WTC11 (cell line): ENCODE measurements around the gene ETV3. TPM values are rescaled to one million over a fixed set of nuclear protein-coding genes. Genes with fewer than 3 reads are reported as not detected.

ENCODE experiments used
- ATAC-seq: fragments of 200-7000 bp; cut with Tn5 transposase; 2 replicates; pipeline ENCODE4 v1.10.0; 2021; ENCODE audit warnings: mild to moderate bottlenecking, moderate library complexity
- CTCF ChIA-PET: fragments of 300-600 bp; sonication (Branson Sonifier 250); formaldehyde crosslinking; loops from one replicate; lab custom pipeline; 2021; ENCODE audit warnings: antibody characterized with exemption; lab: Charles Lee
- POLR2A ChIA-PET: fragments of 350-600 bp; sonication (Branson Sonifier 250); formaldehyde crosslinking; loops from one replicate; lab custom pipeline; 2021; ENCODE audit warnings: antibody characterized with exemption; lab: Charles Lee
- DNase-seq: peaks from one replicate; pipeline ENCODE4 v3.0.0; 2021; ENCODE audit warnings: low spot score
- H3K27ac Mint-ChIP-seq: 2 replicates; pipeline ENCODE4 v1.8.0; 2021; ENCODE audit warnings: mixed read lengths
- H3K27me3 Mint-ChIP-seq: 2 replicates; pipeline ENCODE4 v1.8.0; 2021; ENCODE audit warnings: low read depth, mild to moderate bottlenecking, moderate library complexity, mixed read lengths
- H3K36me3 Mint-ChIP-seq: 2 replicates; pipeline ENCODE4 v1.8.0; 2021; ENCODE audit warnings: mixed read lengths
- H3K4me1 Mint-ChIP-seq: 2 replicates; pipeline ENCODE4 v1.8.0; 2022; ENCODE audit warnings: mixed read lengths
- H3K4me3 Mint-ChIP-seq: 2 replicates; pipeline ENCODE4 v1.8.0; 2021; ENCODE audit warnings: mild to moderate bottlenecking, moderate library complexity, mixed read lengths
- H3K9me3 Mint-ChIP-seq: 2 replicates; pipeline ENCODE4 v1.8.0; 2021; ENCODE audit warnings: mixed read lengths
- FOXJ3 ChIP-seq: sonication (generic); formaldehyde crosslinking; IDR thresholded peaks from 2 replicates; pipeline ENCODE4 v1.9.0; 2021; ENCODE audit warnings: missing genetic modification reagents, mild to moderate bottlenecking, borderline replicate concordance
- FOXK1 ChIP-seq: sonication (generic); formaldehyde crosslinking; IDR thresholded peaks from 2 replicates; pipeline ENCODE4 v1.8.0; 2022; ENCODE audit warnings: mild to moderate bottlenecking, moderate library complexity, missing genetic modification reagents
- GABPB1 ChIP-seq: sonication (generic); formaldehyde crosslinking; IDR thresholded peaks from 2 replicates; pipeline ENCODE4 v1.8.1; 2023; ENCODE audit warnings: mild to moderate bottlenecking, missing genetic modification reagents
- GTF2I ChIP-seq: fragments of 250-450 bp; sonication (Bioruptor Pico); conservative IDR thresholded peaks from 2 replicates; pipeline ENCODE4 v1.4.0; 2021; ENCODE audit warnings: mild to moderate bottlenecking
- MAX ChIP-seq: sonication (generic); formaldehyde crosslinking; IDR thresholded peaks from 2 replicates; pipeline ENCODE4 v1.8.0; 2022; ENCODE audit warnings: mild to moderate bottlenecking, missing genetic modification reagents
- MLX ChIP-seq: sonication (generic); formaldehyde crosslinking; IDR thresholded peaks from 2 replicates; pipeline ENCODE4 v1.8.1; 2023; ENCODE audit warnings: mild to moderate bottlenecking, missing genetic modification reagents, moderate library complexity
- MYBL2 ChIP-seq: sonication (generic); formaldehyde crosslinking; IDR thresholded peaks from 2 replicates; pipeline ENCODE4 v1.8.1; 2023; ENCODE audit warnings: mild to moderate bottlenecking, moderate library complexity, missing genetic modification reagents
- NFATC4 ChIP-seq: fragments of 250-450 bp; sonication (Bioruptor Pico); IDR thresholded peaks from 2 replicates; pipeline ENCODE4 v1.9.0; 2021; ENCODE audit warnings: mild to moderate bottlenecking
- NFE2L1 ChIP-seq: sonication (generic); formaldehyde crosslinking; IDR thresholded peaks from 2 replicates; pipeline ENCODE4 v1.8.1; 2023; ENCODE audit warnings: missing genetic modification reagents
- NR2C2 ChIP-seq: sonication (generic); formaldehyde crosslinking; IDR thresholded peaks from 2 replicates; pipeline ENCODE4 v1.8.0; 2022; ENCODE audit warnings: mild to moderate bottlenecking, missing genetic modification reagents
- NR3C1 ChIP-seq: sonication (generic); formaldehyde crosslinking; conservative IDR thresholded peaks from 2 replicates; pipeline ENCODE4 v1.8.1; 2023; ENCODE audit warnings: low read depth, mild to moderate bottlenecking, missing genetic modification reagents
- SP1 ChIP-seq: sonication (generic); formaldehyde crosslinking; conservative IDR thresholded peaks from 2 replicates; pipeline ENCODE4 v1.8.1; 2022; ENCODE audit warnings: missing genetic modification reagents
- STAT6 ChIP-seq: sonication (generic); formaldehyde crosslinking; conservative IDR thresholded peaks from 2 replicates; pipeline ENCODE4 v1.8.1; 2023; ENCODE audit warnings: mild to moderate bottlenecking, low read depth, missing genetic modification reagents, moderate library complexity
- ZBTB21 ChIP-seq: sonication (generic); formaldehyde crosslinking; IDR thresholded peaks from 2 replicates; pipeline ENCODE4 v1.8.1; 2023; ENCODE audit warnings: mild to moderate bottlenecking, missing genetic modification reagents, borderline replicate concordance
- ZMAT4 ChIP-seq: fragments of 250-450 bp; sonication (Bioruptor Pico); IDR thresholded peaks from 2 replicates; pipeline ENCODE4 v1.9.0; 2021; ENCODE audit warnings: mild to moderate bottlenecking
- ZNF121 ChIP-seq: sonication (generic); formaldehyde crosslinking; IDR thresholded peaks from 2 replicates; pipeline ENCODE4 v1.8.0; 2023; ENCODE audit warnings: missing genetic modification reagents
- ZNF425 ChIP-seq: fragments of 250-450 bp; sonication (Bioruptor Pico); conservative IDR thresholded peaks from 2 replicates; pipeline ENCODE4 v1.9.0; 2021; ENCODE audit warnings: mild to moderate bottlenecking
- total RNA-seq: library from RNA; stranded (reverse); gene quantifications from 3 replicates; pipeline ENCODE4 v1.2.3, GENCODE V29; 2021
- TF ChIP-seq, protein P1 (sequence below): sonication (generic); formaldehyde crosslinking; IDR thresholded peaks from 2 replicates; pipeline ENCODE4 v1.8.1; 2022; ENCODE audit warnings: low read depth, missing genetic modification reagents, borderline replicate concordance
- TF ChIP-seq, protein P2 (sequence below): sonication (generic); formaldehyde crosslinking; IDR thresholded peaks from 2 replicates; pipeline ENCODE4 v1.8.0; 2023; ENCODE audit warnings: mild to moderate bottlenecking, missing genetic modification reagents
- TF ChIP-seq, protein P3 (sequence below): sonication (generic); formaldehyde crosslinking; IDR thresholded peaks from 2 replicates; pipeline ENCODE4 v1.8.1; 2023; ENCODE audit warnings: mild to moderate bottlenecking, moderate library complexity, missing genetic modification reagents

ETV3 gene
- total RNA-seq, 1 experiment from 2014 or later: 26.0 TPM

GRCh38 chr1:157177733-157178394, 39.7 kb upstream of the ETV3 start:
- DNase-seq: no peak
- POLR2A ChIA-PET: no interaction called here

DNA sequence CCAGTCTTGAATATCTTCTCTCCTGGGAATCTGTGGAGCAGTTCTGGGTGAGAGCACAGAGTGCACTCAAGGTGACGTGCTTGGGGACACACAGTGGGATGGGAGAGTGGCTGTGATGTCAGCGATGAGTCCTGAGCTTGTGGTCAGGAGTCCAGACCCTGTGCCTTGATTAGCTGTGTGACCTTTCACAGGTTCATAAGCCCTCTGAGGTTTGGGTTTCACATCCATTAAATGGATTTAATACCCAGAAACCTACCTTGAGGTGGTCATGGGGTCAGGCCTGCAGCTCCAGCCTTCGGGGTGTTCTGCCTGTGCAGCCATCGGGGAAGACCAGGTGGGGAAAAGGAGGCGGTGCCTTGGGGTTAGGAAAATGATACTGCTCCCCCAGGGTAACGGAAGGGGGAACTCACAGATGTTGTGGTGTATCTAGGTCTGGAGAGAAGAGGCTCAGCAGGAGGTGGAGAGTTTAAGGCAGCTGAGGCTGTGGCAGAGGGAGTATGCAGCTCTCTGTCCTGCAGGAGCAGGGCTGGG, 38.5 kb upstream of the ETV3 start:
- CTCF ChIA-PET: interaction anchor here (0.6 to 1.7 kb wide), 5 partner anchors 10 to 128 kb away, joined by 3 to 4 read pairs (median 4); no protein-coding TSS in a partner anchor
- POLR2A ChIA-PET: no interaction called here
- TF ChIP-seq, protein P1, sequence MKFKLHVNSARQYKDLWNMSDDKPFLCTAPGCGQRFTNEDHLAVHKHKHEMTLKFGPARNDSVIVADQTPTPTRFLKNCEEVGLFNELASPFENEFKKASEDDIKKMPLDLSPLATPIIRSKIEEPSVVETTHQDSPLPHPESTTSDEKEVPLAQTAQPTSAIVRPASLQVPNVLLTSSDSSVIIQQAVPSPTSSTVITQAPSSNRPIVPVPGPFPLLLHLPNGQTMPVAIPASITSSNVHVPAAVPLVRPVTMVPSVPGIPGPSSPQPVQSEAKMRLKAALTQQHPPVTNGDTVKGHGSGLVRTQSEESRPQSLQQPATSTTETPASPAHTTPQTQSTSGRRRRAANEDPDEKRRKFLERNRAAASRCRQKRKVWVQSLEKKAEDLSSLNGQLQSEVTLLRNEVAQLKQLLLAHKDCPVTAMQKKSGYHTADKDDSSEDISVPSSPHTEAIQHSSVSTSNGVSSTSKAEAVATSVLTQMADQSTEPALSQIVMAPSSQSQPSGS (CRISPR knock-in tag): no peak
- TF ChIP-seq ZNF121 (CRISPR knock-in tag): no peak
- no peak for TF ChIP-seq MYBL2 (CRISPR knock-in tag)
- TF ChIP-seq ZNF425 (CRISPR knock-in tag): no peak
- TF ChIP-seq ZMAT4 (CRISPR knock-in tag): no peak
- no peak for TF ChIP-seq ZBTB21
- TF ChIP-seq NR3C1: no peak
- TF ChIP-seq MLX: no peak
- TF ChIP-seq, protein P2, sequence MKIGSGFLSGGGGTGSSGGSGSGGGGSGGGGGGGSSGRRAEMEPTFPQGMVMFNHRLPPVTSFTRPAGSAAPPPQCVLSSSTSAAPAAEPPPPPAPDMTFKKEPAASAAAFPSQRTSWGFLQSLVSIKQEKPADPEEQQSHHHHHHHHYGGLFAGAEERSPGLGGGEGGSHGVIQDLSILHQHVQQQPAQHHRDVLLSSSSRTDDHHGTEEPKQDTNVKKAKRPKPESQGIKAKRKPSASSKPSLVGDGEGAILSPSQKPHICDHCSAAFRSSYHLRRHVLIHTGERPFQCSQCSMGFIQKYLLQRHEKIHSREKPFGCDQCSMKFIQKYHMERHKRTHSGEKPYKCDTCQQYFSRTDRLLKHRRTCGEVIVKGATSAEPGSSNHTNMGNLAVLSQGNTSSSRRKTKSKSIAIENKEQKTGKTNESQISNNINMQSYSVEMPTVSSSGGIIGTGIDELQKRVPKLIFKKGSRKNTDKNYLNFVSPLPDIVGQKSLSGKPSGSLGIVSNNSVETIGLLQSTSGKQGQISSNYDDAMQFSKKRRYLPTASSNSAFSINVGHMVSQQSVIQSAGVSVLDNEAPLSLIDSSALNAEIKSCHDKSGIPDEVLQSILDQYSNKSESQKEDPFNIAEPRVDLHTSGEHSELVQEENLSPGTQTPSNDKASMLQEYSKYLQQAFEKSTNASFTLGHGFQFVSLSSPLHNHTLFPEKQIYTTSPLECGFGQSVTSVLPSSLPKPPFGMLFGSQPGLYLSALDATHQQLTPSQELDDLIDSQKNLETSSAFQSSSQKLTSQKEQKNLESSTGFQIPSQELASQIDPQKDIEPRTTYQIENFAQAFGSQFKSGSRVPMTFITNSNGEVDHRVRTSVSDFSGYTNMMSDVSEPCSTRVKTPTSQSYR (CRISPR knock-in tag): no peak
- TF ChIP-seq SP1 (CRISPR knock-in tag): no peak
- no peak for TF ChIP-seq FOXJ3 (CRISPR knock-in tag)
- TF ChIP-seq MAX (CRISPR knock-in tag): no peak
- no peak for TF ChIP-seq NFE2L1
- no peak for TF ChIP-seq STAT6 (CRISPR knock-in tag)
- TF ChIP-seq NFATC4 (CRISPR knock-in tag): no peak
- TF ChIP-seq GABPB1 (CRISPR knock-in tag): no peak
- no peak overlapping the region for H3K4me3 Mint-ChIP-seq
- no peaks in the 10 kb centered on the region for H3K27me3 Mint-ChIP-seq
- H3K4me1 Mint-ChIP-seq: peaks cover 18% of the 10 kb centered on the region
- no peaks in the 10 kb centered on the region for H3K9me3 Mint-ChIP-seq
- no peak for ATAC-seq
- no peak for DNase-seq
- H3K36me3 Mint-ChIP-seq: no peaks in the 10 kb centered on the region
- H3K27ac Mint-ChIP-seq: no peak overlapping the region

More at GRCh38 chr1:157177733-157178394, 39.7 kb upstream of the ETV3 start:
- Mint-ChIP-seq H3K4me1 (peaks cover 18% of the 10 kb centered on the region), H3K36me3 (no peaks in the 10 kb centered on the region), H3K4me3 (no peak overlapping the region), H3K27ac (no peak overlapping the region), H3K27me3 (no peaks in the 10 kb centered on the region), H3K9me3 (no peaks in the 10 kb centered on the region)
- CTCF ChIA-PET: interaction anchor here (0.6 to 1.7 kb wide), 4 partner anchors 18 to 252 kb away, joined by 3 to 6 read pairs (median 4); no protein-coding TSS in a partner anchor
- TF ChIP-seq NR2C2 (CRISPR knock-in tag): no peak
- TF ChIP-seq, protein P3, sequence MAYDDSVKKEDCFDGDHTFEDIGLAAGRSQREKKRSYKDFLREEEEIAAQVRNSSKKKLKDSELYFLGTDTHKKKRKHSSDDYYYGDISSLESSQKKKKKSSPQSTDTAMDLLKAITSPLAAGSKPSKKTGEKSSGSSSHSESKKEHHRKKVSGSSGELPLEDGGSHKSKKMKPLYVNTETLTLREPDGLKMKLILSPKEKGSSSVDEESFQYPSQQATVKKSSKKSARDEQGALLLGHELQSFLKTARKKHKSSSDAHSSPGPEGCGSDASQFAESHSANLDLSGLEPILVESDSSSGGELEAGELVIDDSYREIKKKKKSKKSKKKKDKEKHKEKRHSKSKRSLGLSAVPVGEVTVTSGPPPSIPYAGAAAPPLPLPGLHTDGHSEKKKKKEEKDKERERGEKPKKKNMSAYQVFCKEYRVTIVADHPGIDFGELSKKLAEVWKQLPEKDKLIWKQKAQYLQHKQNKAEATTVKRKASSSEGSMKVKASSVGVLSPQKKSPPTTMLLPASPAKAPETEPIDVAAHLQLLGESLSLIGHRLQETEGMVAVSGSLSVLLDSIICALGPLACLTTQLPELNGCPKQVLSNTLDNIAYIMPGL (CRISPR knock-in tag): no peak
- TF ChIP-seq GTF2I (CRISPR knock-in tag): no peak
- TF ChIP-seq FOXK1: no peak
- ATAC-seq: no peak; the same call in 1 of the 2 replicates
